Natural killer cell (primary cell): ENCODE measurements around the gene FTO. TPM values are rescaled to one million over a fixed set of nuclear protein-coding genes. Genes with fewer than 3 reads are reported as not detected.

Experiments used
- ATAC-seq, 3 donors: fragments of 150-1000 bp in 2 of 3; fragments of 200-7000 bp in 1 of 3; cut with Tn5 transposase; 1 replicate in 1 of 3; 2 replicates in 2 of 3; pipeline ENCODE4 v1.10.0; 2021; ENCODE audit warnings: mild to moderate bottlenecking in 2 of 3, moderate library complexity in 2 of 3
- DNase-seq, 2 donors: peaks; one replicate each; pipeline versions ENCODE4 v3.0.0 to v3.0.0-alpha.2; 2013 to 2021; ENCODE audit warnings: mixed read lengths in 1 of 2
- H3K27ac ChIP-seq: one replicate; pipeline ENCODE4 v1.5.1; 2013; ENCODE audit warnings: mild to moderate bottlenecking, low read length
- H3K27me3 ChIP-seq: one replicate; pipeline ENCODE4 v1.6.1; 2013; ENCODE audit warnings: low read length; ENCODE audit not compliant: control insufficient read depth, insufficient read depth
- H3K36me3 ChIP-seq: one replicate; pipeline ENCODE4 v1.6.1; 2013; ENCODE audit warnings: low read length; ENCODE audit not compliant: control insufficient read depth, insufficient read depth
- H3K4me1 ChIP-seq: one replicate; pipeline ENCODE4 v1.6.1; 2013; ENCODE audit warnings: low read length; ENCODE audit not compliant: control insufficient read depth, insufficient read depth
- H3K4me3 ChIP-seq: one replicate; pipeline ENCODE4 v1.5.1; 2013; ENCODE audit warnings: low read length
- H3K9me3 ChIP-seq: one replicate; pipeline ENCODE4 v1.6.1; 2013; ENCODE audit warnings: low read length; ENCODE audit not compliant: control insufficient read depth, insufficient read depth
- H3K27ac Mint-ChIP-seq, 2 donors: one replicate each; pipeline ENCODE4 v1.8.0; 2022; ENCODE audit warnings: mild to moderate bottlenecking in 2 of 2, mixed read lengths in 2 of 2, moderate library complexity in 1 of 2
- H3K27me3 Mint-ChIP-seq, 2 donors: one replicate each; pipeline ENCODE4 v1.8.0; 2022; ENCODE audit warnings: low read depth in 2 of 2, mixed read lengths in 2 of 2
- H3K36me3 Mint-ChIP-seq: one replicate; pipeline ENCODE4 v1.8.0; 2022; ENCODE audit warnings: mixed read lengths
- H3K4me1 Mint-ChIP-seq, 2 donors: one replicate each; pipeline ENCODE4 v1.8.0; 2022; ENCODE audit warnings: mixed read lengths in 2 of 2
- H3K4me3 Mint-ChIP-seq: one replicate; pipeline ENCODE4 v1.8.0; 2022; ENCODE audit warnings: mild to moderate bottlenecking, moderate library complexity, mixed read lengths
- H3K9me3 Mint-ChIP-seq, 2 donors: one replicate each; pipeline ENCODE4 v1.8.0; 2022; ENCODE audit warnings: mixed read lengths in 2 of 2
- WGBS: methylation state at CpG from one replicate; pipeline ENCODE4 v1.1.7; 2013; ENCODE audit warnings: missing lambda C conversion rate; ENCODE audit not compliant: insufficient coverage; 5-methylcytosine and 5-hydroxymethylcytosine counted together
- intact Hi-C: fragments of 100-400 bp; cut with micrococcal nuclease; formaldehyde crosslinking; loops from one replicate; pipeline ENCODE4 v1.14.2; 2022
- total RNA-seq, 4 donors: library from RNA; stranded (reverse); fragments of 120-200 nt in 1 of 4; gene quantifications; one replicate each; pipeline versions ENCODE4 v1.2.3 to v1.2.4, GENCODE V29; 2013 to 2022
- TF ChIP-seq, protein P1 (sequence below): fragments of 200-600 bp; IDR thresholded peaks from one replicate; pipeline ENCODE4 v1.8.0; 2022; ENCODE audit warnings: antibody characterized with exemption

Gene FTO
- total RNA-seq, 3 donors from 2014 or later (not counting 1 experiment from before 2014, with no cell fraction given): 55.4 to 70.5 (median 55.4) TPM

DNA sequence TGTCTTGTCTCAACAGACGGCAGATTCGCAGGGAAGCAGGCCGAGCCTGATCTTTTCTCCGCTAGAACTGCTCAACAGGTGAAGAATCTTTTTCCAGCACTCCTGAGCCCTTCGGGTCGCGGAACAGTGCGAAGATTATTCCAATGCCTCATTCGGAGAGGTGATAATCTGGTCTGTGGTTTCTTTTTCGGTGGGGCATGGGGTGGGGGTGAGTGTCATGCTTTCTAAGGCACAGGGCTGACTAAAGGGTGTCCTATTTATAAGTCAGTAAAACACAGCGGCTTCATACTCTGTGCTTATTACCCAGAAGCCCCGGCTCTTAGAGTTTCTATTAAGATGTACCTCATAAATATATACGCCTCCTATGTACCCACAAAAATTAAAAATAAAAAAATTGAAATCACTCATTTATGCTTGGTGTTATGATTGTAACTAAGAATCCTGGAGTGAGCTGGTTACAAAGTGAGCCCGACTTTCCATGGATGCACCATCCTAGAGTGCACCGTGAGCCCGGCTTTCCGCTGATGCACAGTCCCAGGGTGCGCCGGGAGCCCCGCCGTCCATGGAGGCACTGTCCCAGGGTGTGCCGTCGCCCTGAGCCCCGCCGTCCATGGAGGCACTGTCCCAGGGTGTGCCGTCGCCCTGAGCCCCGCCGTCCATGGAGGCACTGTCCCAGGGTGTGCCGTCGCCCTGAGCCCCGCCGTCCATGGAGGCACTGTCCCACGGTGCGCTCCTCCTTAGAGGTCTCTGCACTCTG is 417.8 kb downstream of the FTO start:
- Mint-ChIP-seq H3K36me3 (no peaks in the 10 kb centered on the region), H3K9me3 (no peaks in the 10 kb centered on the region), H3K4me1 (no peaks in the 10 kb centered on the region), H3K27me3 (no peaks in the 10 kb centered on the region), H3K4me3 (no peak overlapping the region), H3K27ac (no peak overlapping the region)
- ATAC-seq (no peak), DNase-seq (no peak)
- 97% methylated on average over 33 of the region's 35 CpGs for WGBS
- Histone ChIP-seq H3K9me3 (no peaks in the 10 kb centered on the region), H3K4me3 (no peak overlapping the region), H3K36me3 (no peaks in the 10 kb centered on the region), H3K27me3 (no peaks in the 10 kb centered on the region), H3K27ac (no peak overlapping the region), H3K4me1 (no peaks in the 10 kb centered on the region)
- TF ChIP-seq, protein P1, sequence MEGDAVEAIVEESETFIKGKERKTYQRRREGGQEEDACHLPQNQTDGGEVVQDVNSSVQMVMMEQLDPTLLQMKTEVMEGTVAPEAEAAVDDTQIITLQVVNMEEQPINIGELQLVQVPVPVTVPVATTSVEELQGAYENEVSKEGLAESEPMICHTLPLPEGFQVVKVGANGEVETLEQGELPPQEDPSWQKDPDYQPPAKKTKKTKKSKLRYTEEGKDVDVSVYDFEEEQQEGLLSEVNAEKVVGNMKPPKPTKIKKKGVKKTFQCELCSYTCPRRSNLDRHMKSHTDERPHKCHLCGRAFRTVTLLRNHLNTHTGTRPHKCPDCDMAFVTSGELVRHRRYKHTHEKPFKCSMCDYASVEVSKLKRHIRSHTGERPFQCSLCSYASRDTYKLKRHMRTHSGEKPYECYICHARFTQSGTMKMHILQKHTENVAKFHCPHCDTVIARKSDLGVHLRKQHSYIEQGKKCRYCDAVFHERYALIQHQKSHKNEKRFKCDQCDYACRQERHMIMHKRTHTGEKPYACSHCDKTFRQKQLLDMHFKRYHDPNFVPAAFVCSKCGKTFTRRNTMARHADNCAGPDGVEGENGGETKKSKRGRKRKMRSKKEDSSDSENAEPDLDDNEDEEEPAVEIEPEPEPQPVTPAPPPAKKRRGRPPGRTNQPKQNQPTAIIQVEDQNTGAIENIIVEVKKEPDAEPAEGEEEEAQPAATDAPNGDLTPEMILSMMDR: no peak
- intact Hi-C loops: no loop called here

DNA sequence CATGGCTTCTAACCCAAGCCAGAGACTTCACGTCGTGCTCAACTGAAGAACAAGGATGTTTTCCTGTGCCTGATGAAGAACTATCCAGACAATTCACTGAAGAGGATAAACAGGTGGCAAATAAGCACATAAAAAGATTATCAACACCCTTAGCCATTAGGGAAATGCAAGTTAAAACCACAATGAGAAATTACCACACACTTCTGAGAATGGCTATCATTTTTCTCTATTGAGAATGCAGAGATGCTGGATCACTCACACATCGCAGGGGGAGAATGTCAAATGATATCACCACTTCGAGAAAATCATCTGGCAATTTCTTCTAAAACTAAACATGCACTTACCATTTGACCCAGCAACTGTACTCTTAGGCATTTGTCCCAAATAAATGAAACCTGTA is 419.8 kb downstream of the FTO start:
- H3K36me3 Mint-ChIP-seq: no peaks in the 10 kb centered on the region
- H3K27ac Mint-ChIP-seq: no peak overlapping the region
- H3K27me3 Mint-ChIP-seq: peaks cover 2 to 13% of the 10 kb centered on the region in 2 donors
- ATAC-seq (no peak), DNase-seq (no peak)
- H3K9me3 ChIP-seq: no peaks in the 10 kb centered on the region
- no peaks in the 10 kb centered on the region for H3K9me3 Mint-ChIP-seq
- no peaks in the 10 kb centered on the region for H3K4me1 ChIP-seq
- no peak overlapping the region for H3K4me3 ChIP-seq
- H3K4me1 Mint-ChIP-seq: peaks cover 5% of the 10 kb centered on the region in 2 donors
- H3K36me3 ChIP-seq: no peaks in the 10 kb centered on the region
- WGBS: 83% methylated on average over 4 of the region's 4 CpGs
- H3K27me3 ChIP-seq: no peaks in the 10 kb centered on the region
- no peak overlapping the region for H3K27ac ChIP-seq
- intact Hi-C loops: no loop called here
- TF ChIP-seq, protein P1: no peak
- H3K4me3 Mint-ChIP-seq: no peak overlapping the region

DNA sequence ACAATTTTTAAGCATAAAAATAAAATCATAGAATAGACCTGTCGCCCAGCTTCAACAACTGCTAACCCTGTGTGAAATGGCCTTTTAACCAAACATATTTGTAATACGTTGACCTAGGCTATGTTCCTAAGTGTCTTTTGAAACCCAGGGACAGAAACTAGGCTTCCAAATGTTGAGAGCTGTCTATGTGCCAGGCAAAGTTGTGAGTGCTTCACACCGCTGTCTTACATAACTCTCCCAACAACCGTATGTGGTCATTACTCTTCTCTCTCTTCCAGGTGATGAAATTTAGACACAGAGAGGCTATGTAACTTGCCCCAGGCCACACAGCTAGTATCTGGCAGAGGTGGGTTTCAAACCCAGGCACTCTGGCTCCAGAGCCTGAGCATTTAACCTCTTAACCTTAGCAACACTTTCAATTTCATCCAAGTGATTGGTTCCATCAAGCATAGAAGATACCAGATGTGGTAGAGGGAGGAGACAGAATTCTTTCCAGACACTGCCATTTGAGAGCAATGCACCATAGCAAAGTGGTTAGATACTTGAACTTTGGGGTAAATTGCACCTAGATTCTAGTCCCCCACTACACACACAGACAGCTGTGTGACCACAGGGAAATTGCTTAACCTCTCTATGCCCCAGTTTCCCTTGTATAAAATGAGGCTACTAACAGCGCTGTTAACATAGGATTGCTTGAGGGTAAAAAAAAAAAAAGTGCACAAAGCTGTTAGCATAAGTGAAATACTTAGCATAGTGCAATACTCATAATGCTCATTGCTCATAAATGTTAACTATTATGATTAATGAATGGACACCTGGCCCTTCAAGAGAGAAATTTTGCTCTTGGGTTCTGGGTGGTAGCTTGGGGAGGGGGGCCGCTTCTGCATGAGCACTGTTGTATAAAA is 422.0 kb downstream of the FTO start:
- ATAC-seq (no peak), DNase-seq (no peak)
- no peak overlapping the region for H3K4me3 Mint-ChIP-seq
- H3K9me3 Mint-ChIP-seq: peaks cover 0 to under 1% of the 10 kb centered on the region in 2 donors
- peaks cover 2 to 22% of the 10 kb centered on the region in 2 donors for H3K27me3 Mint-ChIP-seq
- Histone ChIP-seq H3K27ac (no peak overlapping the region), H3K9me3 (no peaks in the 10 kb centered on the region), H3K27me3 (no peaks in the 10 kb centered on the region), H3K36me3 (no peaks in the 10 kb centered on the region), H3K4me1 (no peaks in the 10 kb centered on the region), H3K4me3 (no peak overlapping the region)
- TF ChIP-seq, protein P1: no peak
- intact Hi-C loops: no loop called here
- WGBS: 87% methylated on average over 5 of the region's 6 CpGs
- H3K27ac Mint-ChIP-seq: no peak overlapping the region
- no peaks in the 10 kb centered on the region for H3K36me3 Mint-ChIP-seq
- H3K4me1 Mint-ChIP-seq: peaks cover 5% of the 10 kb centered on the region in 2 donors
